NCI-H1694 treated with DMSO at 0.1 percent for 48 hours (cell line): Measurements from ENCODE around the gene PRSS36.
A peak's percentile ranks its signal among the peaks of the same experiment; 100 is the strongest.

Experiments used
- DNase-seq: peaks from one replicate; lab custom pipeline; 2025; lab: John Stamatoyannopoulos, UW

The PRSS36 gene

GRCh38 chr16:31099860-31100638, 49.8 kb downstream of the PRSS36 start:
- DNase-seq: no peak

DNA sequence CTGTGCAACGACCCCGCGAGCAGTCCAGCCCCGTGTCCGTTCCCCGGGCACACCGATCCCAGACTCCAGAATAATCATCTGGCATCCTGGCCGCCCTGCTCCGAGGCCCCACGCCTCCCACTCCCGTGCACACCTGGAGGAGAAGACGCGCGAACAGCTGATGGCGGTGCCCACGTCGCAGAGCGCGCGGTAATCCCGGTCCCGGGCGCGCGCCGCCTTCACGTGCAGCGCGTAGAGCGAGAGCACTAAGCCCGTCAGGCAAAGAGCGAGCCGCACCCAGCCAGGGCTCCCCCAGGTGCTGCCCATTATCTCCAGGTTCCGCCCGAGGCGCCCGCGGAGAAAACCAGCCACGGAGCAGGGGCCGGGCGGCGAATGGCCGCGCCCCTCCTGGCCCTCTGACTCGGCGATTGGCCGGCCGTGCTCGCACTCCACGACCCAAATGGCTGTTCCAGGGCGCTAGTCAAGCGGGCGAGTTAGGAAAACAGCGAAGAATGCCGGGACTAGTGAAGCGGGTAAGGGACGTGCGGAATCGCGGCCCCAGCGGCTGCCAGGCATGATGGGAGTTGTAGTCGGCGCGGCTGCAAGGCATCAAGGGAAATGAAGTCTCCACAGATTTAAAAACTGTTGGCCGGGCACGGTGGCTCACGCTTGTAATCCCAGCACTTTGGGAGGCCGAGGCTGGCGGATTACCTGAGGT, 55.3 kb downstream of the PRSS36 start, which contains the start of gene VKORC1:
TSS of gene VKORC1 (minus strand) at position 374 of the 697 bp plus-strand sequence. CDS start at position 306, 68 bp downstream.
- DNase-seq: peak; percentile 88

DNA sequence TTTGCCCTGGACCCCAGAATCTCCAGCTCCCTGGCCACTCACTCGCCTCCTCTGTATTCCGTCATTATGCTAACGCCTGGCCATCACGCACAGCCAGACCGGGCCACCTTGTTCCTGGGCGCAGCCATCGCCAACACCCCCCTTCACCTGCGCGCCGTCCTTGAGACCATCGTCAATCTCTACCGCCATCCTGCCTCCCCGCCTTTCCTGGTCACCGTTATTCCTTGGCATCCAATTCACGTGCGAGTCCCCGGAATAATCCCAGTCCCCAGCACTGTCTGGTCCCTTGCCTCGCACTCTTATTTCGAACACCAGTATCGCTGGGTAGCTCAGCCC, 55.8 kb downstream of the PRSS36 start:
- DNase-seq: no peak

- DNase-seq: no peak
Observed at GRCh38 chr16:31093132-31093703, 56.6 kb downstream of the PRSS36 start.

DNA sequence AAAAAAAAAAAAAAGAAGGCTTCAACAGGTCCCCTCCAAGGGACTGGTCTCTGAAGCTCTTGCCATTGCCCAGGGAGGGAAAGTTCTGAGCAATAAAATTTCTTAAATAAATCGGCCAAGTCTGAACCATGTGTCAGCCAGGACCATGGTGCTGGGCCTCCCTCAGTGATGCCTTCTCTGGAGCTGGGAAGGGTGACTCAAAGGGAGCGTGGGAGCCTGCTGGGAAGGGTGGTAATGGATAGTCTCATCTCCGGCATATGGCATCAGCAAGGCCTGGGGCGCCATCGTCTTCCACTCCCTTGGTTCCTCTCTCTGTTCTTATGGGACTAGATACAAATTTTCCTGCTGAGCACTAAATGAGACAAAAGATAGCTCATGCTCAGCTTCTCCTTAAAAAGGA, 57.5 kb downstream of the PRSS36 start:
- no peak for DNase-seq

GRCh38 chr16:31090540-31090939, 59.3 kb downstream of the PRSS36 start:
- DNase-seq: no peak

- no peak for DNase-seq
Observed at GRCh38 chr16:31089199-31089598, 60.7 kb downstream of the PRSS36 start.
